CD4-positive, alpha-beta T cell treated with Interferon gamma for 1 hour (primary cell): ENCODE data around the gene COL25A1.

ENCODE experiments used
- DNase-seq: peaks from one replicate; pipeline ENCODE4 v3.0.0-alpha.2; 2020

The COL25A1 gene

GRCh38 chr4:108795733-108796132 lies 506.7 kb downstream of the COL25A1 start:
- no peak for DNase-seq

- DNase-seq: no peak
These were observed 508.3 kb downstream of the COL25A1 start for GRCh38 chr4:108794136-108794535.

- DNase-seq: no peak
These were observed 509.0 kb downstream of the COL25A1 start for GRCh38 chr4:108793415-108793814.

GRCh38 chr4:108788731-108789130 lies 513.7 kb downstream of the COL25A1 start:
- no peak for DNase-seq

GRCh38 chr4:108787724-108788123 lies 514.7 kb downstream of the COL25A1 start:
- DNase-seq: no peak

GRCh38 chr4:108787106-108787505 lies 515.4 kb downstream of the COL25A1 start:
- no peak for DNase-seq

- DNase-seq: no peak
These were observed 516.1 kb downstream of the COL25A1 start for GRCh38 chr4:108786351-108786750.

- DNase-seq: no peak
These were observed 518.6 kb downstream of the COL25A1 start for GRCh38 chr4:108783665-108784463.

- no peak for DNase-seq
These were observed 522.5 kb downstream of the COL25A1 start for GRCh38 chr4:108779958-108780357.

- no peak for DNase-seq
These were observed 525.1 kb downstream of the COL25A1 start for GRCh38 chr4:108777388-108777787.

- no peak for DNase-seq
These were observed 526.5 kb downstream of the COL25A1 start for GRCh38 chr4:108775921-108776320.

- DNase-seq: no peak
These were observed 527.5 kb downstream of the COL25A1 start for GRCh38 chr4:108774809-108775530.

- no peak for DNase-seq
These were observed 530.1 kb downstream of the COL25A1 start for GRCh38 chr4:108772402-108772801.

GRCh38 chr4:108766058-108766457 lies 536.4 kb downstream of the COL25A1 start:
- DNase-seq: no peak

GRCh38 chr4:108763986-108764385 lies 538.5 kb downstream of the COL25A1 start:
- DNase-seq: no peak

- no peak for DNase-seq
These were observed 539.2 kb downstream of the COL25A1 start for GRCh38 chr4:108763226-108763593.

GRCh38 chr4:108762559-108763225 lies 539.8 kb downstream of the COL25A1 start, which contains the start of gene ETNPPL:
ETNPPL (minus strand) TSS chr4:108763053; CDS start chr4:108762898, 155 bp downstream.
- DNase-seq: no peak
